Dedifferentiated amniotic fluid mesenchymal stem cell (primary cell): ENCODE results near the gene MRNIP.

Source experiments
- DNase-seq: peaks from one replicate; pipeline ENCODE4 v3.0.0-alpha.2; 2016; ENCODE audit errors: extremely low spot score

Gene MRNIP, protein sequence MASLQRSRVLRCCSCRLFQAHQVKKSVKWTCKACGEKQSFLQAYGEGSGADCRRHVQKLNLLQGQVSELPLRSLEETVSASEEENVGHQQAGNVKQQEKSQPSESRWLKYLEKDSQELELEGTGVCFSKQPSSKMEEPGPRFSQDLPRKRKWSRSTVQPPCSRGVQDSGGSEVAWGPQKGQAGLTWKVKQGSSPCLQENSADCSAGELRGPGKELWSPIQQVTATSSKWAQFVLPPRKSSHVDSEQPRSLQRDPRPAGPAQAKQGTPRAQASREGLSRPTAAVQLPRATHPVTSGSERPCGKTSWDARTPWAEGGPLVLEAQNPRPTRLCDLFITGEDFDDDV

DNA sequence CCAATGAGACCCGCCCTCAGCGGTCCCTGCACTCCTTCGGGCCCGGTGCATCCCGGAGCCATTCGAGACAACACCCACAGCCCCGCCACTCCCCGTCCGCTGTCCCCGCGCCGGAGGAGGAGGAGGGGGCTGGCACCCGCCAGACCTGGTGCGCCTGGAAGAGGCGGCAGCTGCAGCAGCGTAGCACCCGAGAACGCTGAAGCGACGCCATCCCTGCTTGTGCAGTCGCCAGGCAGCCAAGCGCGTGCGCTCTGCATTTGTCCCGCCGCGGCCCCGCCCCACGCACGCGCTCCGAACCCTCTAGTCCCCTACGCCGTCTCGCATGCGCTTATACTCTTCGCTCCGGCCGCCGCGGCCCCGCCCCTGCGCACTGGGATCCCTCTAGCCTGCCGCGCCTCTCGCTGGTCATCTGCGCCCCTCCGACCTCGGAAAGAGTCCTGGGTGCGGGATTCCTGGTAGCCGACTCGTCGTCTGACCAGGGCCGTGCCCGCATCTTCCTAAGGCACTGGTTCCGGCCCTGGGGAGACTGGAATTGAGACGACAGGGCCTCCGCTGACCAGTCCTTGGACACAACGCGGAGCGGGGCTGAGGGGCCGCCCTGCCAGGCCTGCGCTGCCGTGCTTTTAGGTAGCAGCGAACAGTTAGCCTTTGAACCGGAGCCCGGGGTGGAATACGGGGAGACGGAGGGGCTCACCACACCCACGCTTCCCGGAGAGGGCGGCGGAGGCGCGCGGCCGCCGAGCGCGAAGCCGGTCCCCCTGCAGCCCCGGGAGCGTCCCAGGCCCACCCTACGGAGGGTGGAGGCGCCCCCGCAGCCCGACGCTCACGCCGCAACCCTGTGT, at the start of gene MRNIP:
Gene MRNIP (minus strand): TSS at position 232 of the 842 bp plus-strand sequence. CDS start 21 bp downstream, at position 211.
- DNase-seq, result peak; percentile 92

GRCh38 chr5:179907556-179908324, 49.1 kb upstream of the MRNIP start, which contains the start of gene TBC1D9B:
Gene TBC1D9B, minus strand, starts transcription at chr5:179907897. Its CDS starts 76 bp downstream, at chr5:179907821.
- peak; percentile 30 for DNase-seq

DNA sequence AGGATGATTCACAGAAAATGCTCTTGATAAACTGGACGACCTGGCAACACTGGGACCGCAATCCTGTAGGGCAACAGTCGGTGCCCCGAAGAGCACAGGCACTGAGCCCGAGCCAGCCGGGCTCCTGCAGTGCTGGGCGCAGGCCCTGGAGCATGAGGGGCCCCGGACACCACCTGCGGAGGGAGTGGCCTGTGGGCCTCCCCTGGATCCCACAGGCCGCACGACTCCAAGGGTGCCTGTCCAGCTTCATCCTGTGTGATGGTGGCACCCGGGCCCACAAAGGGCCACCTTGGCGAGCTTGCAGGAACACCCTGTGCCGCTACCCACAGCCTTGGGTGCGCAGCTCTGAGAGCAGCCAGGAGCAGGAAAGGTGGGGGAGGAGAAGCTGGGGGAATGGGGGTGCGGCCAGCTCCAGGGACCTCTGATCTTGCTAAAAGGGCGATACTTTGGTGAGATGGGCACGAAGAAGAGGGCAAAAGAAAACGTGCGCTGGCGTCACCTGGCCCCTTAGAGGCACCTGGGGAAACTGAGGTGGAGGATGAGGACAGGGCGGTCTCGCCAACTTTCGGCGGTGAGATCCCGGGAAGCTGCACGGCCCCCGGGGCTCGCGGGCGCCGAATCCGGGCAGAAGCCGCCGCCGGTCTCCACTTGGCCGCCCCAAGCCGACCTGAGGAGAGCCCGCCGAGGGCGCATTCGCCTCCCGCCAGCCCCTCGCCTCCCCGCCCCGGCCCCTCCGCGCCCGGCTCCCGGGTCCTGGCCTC, 48.4 kb upstream of the MRNIP start:
- DNase-seq, result no peak

GRCh38 chr5:179906294-179906794, 47.7 kb upstream of the MRNIP start:
- DNase-seq, result no peak

DNA sequence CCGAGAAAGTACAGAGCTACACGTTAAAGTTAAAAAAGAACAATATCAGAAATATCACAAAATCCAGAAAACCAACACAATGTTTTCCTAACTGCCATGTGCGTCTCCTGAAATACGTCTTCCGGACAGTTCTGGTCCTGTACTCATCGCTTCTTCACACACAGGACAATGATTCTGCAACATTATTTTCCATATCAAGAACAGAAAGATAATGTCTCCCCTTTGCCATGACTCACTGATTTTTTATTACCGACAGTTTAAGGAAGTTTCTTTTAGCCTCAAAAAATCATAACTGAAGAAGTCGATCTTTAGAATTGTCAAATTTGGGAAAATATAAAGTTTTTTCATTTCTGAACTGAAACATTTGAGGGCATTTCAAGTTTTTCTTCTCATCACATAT, 46.5 kb upstream of the MRNIP start:
- no peak for DNase-seq

- no peak for DNase-seq
These were observed 46.0 kb upstream of the MRNIP start for GRCh38 chr5:179904463-179905160.

DNA sequence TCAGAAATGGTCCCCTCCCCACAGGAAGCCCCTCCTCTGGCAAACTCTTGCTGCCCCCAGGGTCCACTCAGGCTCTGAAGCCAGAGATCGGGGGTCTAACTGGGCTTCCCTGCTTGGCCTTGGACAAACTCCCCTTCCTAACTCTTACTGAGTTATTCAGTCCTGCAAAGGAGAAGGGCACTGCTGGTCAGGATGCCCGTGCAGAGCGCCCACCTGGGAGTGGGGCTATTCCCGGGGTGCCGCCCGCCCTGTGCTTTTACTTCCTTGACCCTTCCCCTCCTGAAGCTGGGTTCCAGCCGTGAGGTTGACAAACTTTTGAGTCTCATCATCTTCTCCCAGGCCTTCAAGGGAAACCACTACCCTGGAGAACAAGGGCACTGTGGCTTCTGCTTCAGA, 44.1 kb upstream of the MRNIP start:
- DNase-seq, result no peak

DNA sequence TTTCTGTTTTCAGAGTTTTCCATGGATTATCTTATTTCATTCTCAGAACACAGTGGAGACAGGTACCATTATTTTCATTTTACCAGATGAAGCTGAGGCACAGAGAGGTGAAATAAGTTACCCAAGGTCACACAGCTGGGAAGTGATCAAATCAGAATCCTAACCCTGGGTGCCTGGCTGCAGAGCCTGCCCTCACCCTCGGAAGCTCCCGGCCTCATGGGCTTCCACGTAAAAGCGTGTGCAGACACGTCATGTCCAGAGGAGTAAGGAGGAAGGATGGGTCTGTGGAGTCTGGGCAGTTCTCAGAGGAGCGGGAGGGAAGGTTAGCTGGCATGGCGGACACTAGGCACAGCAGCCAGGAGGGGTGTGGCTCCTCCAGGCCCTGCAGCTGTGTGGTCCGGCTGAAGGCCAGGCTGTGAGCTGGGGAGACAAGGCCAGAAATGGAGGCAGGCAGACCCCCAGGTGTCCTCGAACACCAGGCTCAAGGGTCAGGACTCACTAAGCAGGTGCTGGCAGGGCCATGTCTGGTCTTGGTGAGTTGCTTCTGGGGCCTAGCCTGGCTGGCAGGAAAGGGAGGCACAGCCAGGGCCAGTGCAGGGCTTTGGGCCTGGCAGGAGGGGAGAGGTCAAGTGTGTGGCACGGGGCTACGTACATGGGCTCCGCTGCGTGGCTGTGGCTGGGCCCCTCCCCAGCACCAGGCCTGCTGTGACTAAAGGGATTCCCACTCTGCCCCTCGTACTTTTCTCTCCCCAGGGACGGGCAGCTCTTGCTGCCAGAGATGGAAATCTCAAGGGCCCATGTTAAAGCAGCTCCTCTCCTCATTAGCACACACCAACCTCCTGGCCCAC, 43.5 kb upstream of the MRNIP start:
- no peak for DNase-seq

DNA sequence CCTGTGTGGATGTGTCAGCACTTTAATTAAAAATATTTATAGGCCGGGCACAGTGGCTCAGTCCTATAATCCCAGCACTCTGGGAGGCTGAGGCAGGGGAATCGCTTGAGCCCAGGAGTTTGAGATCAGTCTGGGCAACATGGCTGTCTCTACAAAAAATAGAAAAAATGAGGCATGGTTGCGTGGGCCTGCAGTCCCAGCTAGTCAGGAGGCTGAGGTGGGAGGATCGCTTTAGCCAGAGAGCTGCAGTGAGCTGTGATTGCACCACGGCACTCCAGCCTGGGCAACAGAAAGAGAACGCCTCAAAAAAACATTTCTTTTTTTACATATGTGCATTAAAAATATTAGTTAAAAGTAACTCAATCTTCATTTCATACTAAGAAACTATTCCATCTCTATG, 42.8 kb upstream of the MRNIP start:
- no peak for DNase-seq

DNA sequence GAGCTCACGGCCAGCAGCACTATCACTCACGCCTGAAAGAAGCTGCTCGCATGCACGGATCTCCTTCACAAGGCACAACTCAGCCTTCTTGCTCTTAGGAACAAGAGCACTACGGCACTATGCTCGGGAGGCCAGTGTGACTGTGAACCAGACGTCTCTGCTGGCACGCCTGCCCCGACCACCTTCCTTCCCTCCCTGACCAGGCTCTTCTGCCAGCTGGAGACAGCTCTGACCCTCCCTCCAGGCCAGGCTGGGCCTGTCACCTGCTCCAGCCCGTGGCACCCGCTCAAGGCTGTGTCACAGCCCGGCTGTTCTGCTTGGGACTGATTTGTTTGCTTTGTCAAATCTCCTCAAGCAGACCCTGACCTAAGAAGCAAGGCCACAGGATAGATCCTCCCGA, 42.1 kb upstream of the MRNIP start:
- DNase-seq, result no peak

DNA sequence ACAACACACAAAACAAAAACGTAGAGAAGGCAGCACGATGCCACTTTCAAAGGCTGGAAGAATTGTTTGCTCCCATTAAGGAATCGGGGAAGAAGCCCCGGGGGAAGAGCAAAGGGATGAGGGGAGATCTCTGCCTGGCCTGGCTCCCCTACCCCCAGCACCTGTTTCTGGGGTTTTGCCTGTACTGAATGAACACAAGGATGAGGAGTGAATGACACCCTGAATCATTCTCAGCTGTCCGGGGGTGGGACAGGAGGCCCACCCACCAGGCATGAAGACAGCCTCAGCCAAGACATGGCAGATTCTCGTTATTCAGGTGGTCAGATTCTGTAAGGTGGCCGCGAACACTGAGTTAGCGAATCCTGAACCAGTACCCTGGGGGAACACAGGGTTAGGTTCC, 41.6 kb upstream of the MRNIP start:
- DNase-seq, result no peak

DNA sequence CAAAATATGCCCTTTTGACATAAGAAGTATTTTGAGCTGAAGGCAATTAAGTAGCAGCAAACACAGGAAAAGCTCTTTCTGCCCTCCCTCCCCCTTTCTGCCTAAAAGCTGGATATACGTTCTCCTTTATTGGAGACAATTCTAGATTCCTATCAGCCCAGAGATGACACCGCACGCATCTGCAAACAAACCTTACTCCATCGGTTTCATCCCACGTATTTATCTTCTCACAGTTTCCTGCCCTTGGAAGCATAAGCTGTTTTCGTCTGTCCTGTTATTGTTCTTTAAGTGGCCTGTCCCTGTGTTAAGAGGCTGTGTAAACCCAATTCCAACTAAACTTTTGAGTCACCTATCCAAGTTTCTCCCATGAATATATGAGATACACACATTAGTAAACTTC, 37.2 kb upstream of the MRNIP start:
- DNase-seq, result no peak

- no peak for DNase-seq
These were observed 35.6 kb upstream of the MRNIP start for GRCh38 chr5:179893958-179894895.

- DNase-seq, result no peak
These were observed 34.7 kb upstream of the MRNIP start for GRCh38 chr5:179893076-179893957.

GRCh38 chr5:179892255-179892654, 33.6 kb upstream of the MRNIP start:
- no peak for DNase-seq

DNA sequence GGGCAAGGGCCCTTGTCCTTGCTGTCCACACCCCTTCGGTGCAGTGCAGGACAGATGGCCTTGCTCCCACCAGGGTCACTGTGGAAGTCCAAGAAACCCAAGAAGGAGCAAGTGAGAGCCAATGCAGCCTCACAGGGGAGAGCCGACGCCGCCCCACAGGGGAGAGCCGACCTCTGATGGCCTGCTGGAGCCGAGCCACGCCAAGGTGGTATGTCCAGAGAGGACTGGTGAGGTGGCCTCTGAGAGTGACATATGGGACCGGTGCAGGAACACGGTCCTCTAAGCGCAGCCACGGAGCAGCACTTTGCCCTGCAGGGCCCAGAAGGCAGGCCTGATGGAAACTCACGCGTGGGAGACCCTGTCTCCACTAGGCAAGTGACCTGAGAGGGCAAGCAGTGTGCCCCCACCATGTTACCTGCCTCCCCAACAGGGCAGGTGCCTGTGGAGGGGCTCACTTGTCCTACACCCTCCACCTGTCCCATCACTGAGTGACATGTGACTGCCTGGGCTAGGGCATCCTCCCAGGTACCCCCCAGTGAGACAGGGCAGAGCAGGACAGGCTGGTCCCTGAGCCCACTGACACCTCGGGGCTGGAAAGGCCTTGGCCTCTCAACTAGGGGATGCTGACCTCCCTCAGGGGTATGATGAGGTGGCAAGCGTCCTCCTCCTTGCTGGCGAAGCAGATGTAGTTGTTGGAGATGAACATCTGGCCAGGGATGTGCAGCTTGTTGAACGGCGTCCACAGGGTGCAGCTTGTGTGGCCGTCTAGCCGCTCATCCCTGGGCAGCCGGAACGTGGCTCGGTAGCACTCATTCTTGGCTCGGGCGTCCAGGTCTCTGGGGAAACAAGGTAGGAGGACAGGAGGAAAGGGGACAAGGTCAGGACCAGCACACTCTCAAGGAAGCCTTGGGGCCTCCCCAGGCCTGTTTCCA, 32.4 kb upstream of the MRNIP start:
- DNase-seq, result no peak
